ENCODE data around the gene CTSL. TPM values are rescaled to one million over a fixed set of nuclear protein-coding genes. Genes with fewer than 3 reads are reported as not detected.

CTSL gene
- total and polyA plus RNA-seq, 4 donors, result 73.1 to 174 (median 123) TPM

- Histone ChIP-seq H3K27me3 (ENCODE audit: control insufficient read depth in 1 of 2, insufficient read depth in 2 of 2, low read length in 1 of 2) (no peaks in the 10 kb centered on the region), H3K36me3 (ENCODE audit: control insufficient read depth in 1 of 2, insufficient read depth in 2 of 2, low read length in 1 of 2) (no peaks in the 10 kb centered on the region), H3K9me3 (ENCODE audit: control insufficient read depth, low read length) (no peaks in the 10 kb centered on the region), H3K4me1 (ENCODE audit: control insufficient read depth in 1 of 2, insufficient read depth in 2 of 2, low read length in 2 of 2) (no peaks in the 10 kb centered on the region), H3K27ac (ENCODE audit: low read depth in 1 of 2, low read length in 2 of 2) (no peak overlapping the region), H3K4me3 (ENCODE audit: low read length in 2 of 2) (no peak overlapping the region)
- intact Hi-C loops (cut with DNase I), result no loop called here
- WGBS, 2 donors, result 97% methylated on average over 39 of the region's 39 CpGs
- DNase-seq (peak in 1 of 2 donors; percentile 69), ATAC-seq (ENCODE audit: low FRiP score) (no peak)
Measured at GRCh38 chr9:87706066-87706739, 19.7 kb upstream of the CTSL start.

GRCh38 chr9:87707805-87708506 is 18.0 kb upstream of the CTSL start:
- no peak for DNase-seq
- H3K9me3 ChIP-seq (ENCODE audit: control insufficient read depth, low read length), result no peaks in the 10 kb centered on the region
- ATAC-seq (ENCODE audit: low FRiP score), result no peak
- no peak overlapping the region for H3K27ac ChIP-seq (ENCODE audit: low read depth in 1 of 2, low read length in 2 of 2)
- intact Hi-C loops (cut with DNase I), result no loop called here
- no peaks in the 10 kb centered on the region for H3K36me3 ChIP-seq (ENCODE audit: control insufficient read depth in 1 of 2, insufficient read depth in 2 of 2, low read length in 1 of 2)
- H3K27me3 ChIP-seq (ENCODE audit: control insufficient read depth in 1 of 2, insufficient read depth in 2 of 2, low read length in 1 of 2), result no peaks in the 10 kb centered on the region
- H3K4me1 ChIP-seq (ENCODE audit: control insufficient read depth in 1 of 2, insufficient read depth in 2 of 2, low read length in 2 of 2), result no peaks in the 10 kb centered on the region
- 83 to 85% methylated on average over 6 of the region's 6 CpGs for WGBS, 2 donors
- no peak overlapping the region for H3K4me3 ChIP-seq (ENCODE audit: low read length in 2 of 2)

GRCh38 chr9:87708546-87708945 is 17.4 kb upstream of the CTSL start:
- DNase-seq (no peak), ATAC-seq (ENCODE audit: low FRiP score) (no peak)
- Histone ChIP-seq H3K4me1 (ENCODE audit: control insufficient read depth in 1 of 2, insufficient read depth in 2 of 2, low read length in 2 of 2) (no peaks in the 10 kb centered on the region), H3K36me3 (ENCODE audit: control insufficient read depth in 1 of 2, insufficient read depth in 2 of 2, low read length in 1 of 2) (no peaks in the 10 kb centered on the region), H3K9me3 (ENCODE audit: control insufficient read depth, low read length) (no peaks in the 10 kb centered on the region), H3K4me3 (ENCODE audit: low read length in 2 of 2) (no peak overlapping the region), H3K27me3 (ENCODE audit: control insufficient read depth in 1 of 2, insufficient read depth in 2 of 2, low read length in 1 of 2) (no peaks in the 10 kb centered on the region), H3K27ac (ENCODE audit: low read depth in 1 of 2, low read length in 2 of 2) (no peak overlapping the region)
- 88 to 89% methylated on average over 5 of the region's 5 CpGs for WGBS, 2 donors
- intact Hi-C loops (cut with DNase I), result no loop called here

- 83 to 91% methylated on average over 7 of the region's 7 CpGs for WGBS, 2 donors
- no peaks in the 10 kb centered on the region for H3K4me1 ChIP-seq (ENCODE audit: control insufficient read depth in 1 of 2, insufficient read depth in 2 of 2, low read length in 2 of 2)
- H3K36me3 ChIP-seq (ENCODE audit: control insufficient read depth in 1 of 2, insufficient read depth in 2 of 2, low read length in 1 of 2), result no peaks in the 10 kb centered on the region
- no peaks in the 10 kb centered on the region for H3K9me3 ChIP-seq (ENCODE audit: control insufficient read depth, low read length)
- no peak overlapping the region for H3K4me3 ChIP-seq (ENCODE audit: low read length in 2 of 2)
- no peak for ATAC-seq (ENCODE audit: low FRiP score)
- H3K27me3 ChIP-seq (ENCODE audit: control insufficient read depth in 1 of 2, insufficient read depth in 2 of 2, low read length in 1 of 2), result no peaks in the 10 kb centered on the region
- intact Hi-C loops (cut with DNase I), result no loop called here
- H3K27ac ChIP-seq (ENCODE audit: low read depth in 1 of 2, low read length in 2 of 2), result no peak overlapping the region
- DNase-seq, result no peak
Measured at GRCh38 chr9:87708986-87709728, 16.8 kb upstream of the CTSL start.

- Histone ChIP-seq H3K36me3 (ENCODE audit: control insufficient read depth in 1 of 2, insufficient read depth in 2 of 2, low read length in 1 of 2) (no peaks in the 10 kb centered on the region), H3K4me3 (ENCODE audit: low read length in 2 of 2) (no peak overlapping the region), H3K9me3 (ENCODE audit: control insufficient read depth, low read length) (no peaks in the 10 kb centered on the region), H3K4me1 (ENCODE audit: control insufficient read depth in 1 of 2, insufficient read depth in 2 of 2, low read length in 2 of 2) (no peaks in the 10 kb centered on the region), H3K27ac (ENCODE audit: low read depth in 1 of 2, low read length in 2 of 2) (no peak overlapping the region), H3K27me3 (ENCODE audit: control insufficient read depth in 1 of 2, insufficient read depth in 2 of 2, low read length in 1 of 2) (no peaks in the 10 kb centered on the region)
- intact Hi-C loops (cut with DNase I), result no loop called here
- 86 to 95% methylated on average over 5 of the region's 5 CpGs for WGBS, 2 donors
- ATAC-seq (ENCODE audit: low FRiP score) (no peak), DNase-seq (no peak)
Measured at GRCh38 chr9:87710443-87710842, 15.5 kb upstream of the CTSL start.

GRCh38 chr9:87711857-87712800 is 13.8 kb upstream of the CTSL start:
- DNase-seq (peak; percentile 70 to 75), ATAC-seq (ENCODE audit: low FRiP score) (no peak)
- H3K36me3 ChIP-seq (ENCODE audit: control insufficient read depth in 1 of 2, insufficient read depth in 2 of 2, low read length in 1 of 2), result no peaks in the 10 kb centered on the region
- H3K4me1 ChIP-seq (ENCODE audit: control insufficient read depth in 1 of 2, insufficient read depth in 2 of 2, low read length in 2 of 2), result no peaks in the 10 kb centered on the region
- WGBS, 2 donors, result 71 to 73% methylated on average over 9 of the region's 9 CpGs
- no peaks in the 10 kb centered on the region for H3K27me3 ChIP-seq (ENCODE audit: control insufficient read depth in 1 of 2, insufficient read depth in 2 of 2, low read length in 1 of 2)
- intact Hi-C loops (cut with DNase I), result no loop called here
- no peak overlapping the region for H3K4me3 ChIP-seq (ENCODE audit: low read length in 2 of 2)
- H3K27ac ChIP-seq (ENCODE audit: low read depth in 1 of 2, low read length in 2 of 2), result no peak overlapping the region
- no peaks in the 10 kb centered on the region for H3K9me3 ChIP-seq (ENCODE audit: control insufficient read depth, low read length)

- ATAC-seq (ENCODE audit: low FRiP score) (peak; percentile 2), DNase-seq (no peak)
- H3K9me3 ChIP-seq (ENCODE audit: control insufficient read depth, low read length), result no peaks in the 10 kb centered on the region
- H3K4me1 ChIP-seq (ENCODE audit: control insufficient read depth in 1 of 2, insufficient read depth in 2 of 2, low read length in 2 of 2), result no peaks in the 10 kb centered on the region
- H3K27me3 ChIP-seq (ENCODE audit: control insufficient read depth in 1 of 2, insufficient read depth in 2 of 2, low read length in 1 of 2), result no peaks in the 10 kb centered on the region
- intact Hi-C loops (cut with DNase I), result no loop called here
- WGBS, 2 donors, result 96 to 99% methylated on average over 6 of the region's 6 CpGs
- peak overlapping the region in 1 of 2 donors; percentile 4 for H3K27ac ChIP-seq (ENCODE audit: low read depth in 1 of 2, low read length in 2 of 2)
- H3K4me3 ChIP-seq (ENCODE audit: low read length in 2 of 2), result no peak overlapping the region
- no peaks in the 10 kb centered on the region for H3K36me3 ChIP-seq (ENCODE audit: control insufficient read depth in 1 of 2, insufficient read depth in 2 of 2, low read length in 1 of 2)
Measured at GRCh38 chr9:87712801-87713277, 13.1 kb upstream of the CTSL start.
